Measurements from ENCODE around the gene OR2J2. TPM values are rescaled to one million over a fixed set of nuclear protein-coding genes. Genes with fewer than 3 reads are reported as not detected.

The OR2J2 gene
- total RNA-seq, 1 experiment from 2014 or later: not detected

DNA sequence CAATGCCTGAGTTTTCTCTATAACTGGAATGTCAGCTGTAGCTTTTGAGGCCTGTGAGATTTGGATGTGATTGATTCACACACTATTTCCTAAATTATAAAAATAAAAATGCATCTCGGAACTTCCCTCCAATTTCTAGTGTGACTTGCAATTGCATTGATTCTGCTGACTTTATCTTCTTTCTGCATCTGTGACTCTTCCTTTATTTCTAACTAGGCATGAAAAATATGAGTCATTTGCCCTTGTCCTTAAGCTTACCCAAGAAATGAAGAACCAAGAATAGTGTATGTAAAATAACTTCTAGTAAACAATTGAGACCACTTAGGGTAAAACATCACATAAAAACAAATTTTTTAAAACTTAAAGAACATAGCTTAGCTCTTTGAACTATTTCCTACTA is 12.9 kb downstream of the OR2J2 start:
- POLR2A ChIA-PET: no interaction called here
- Histone ChIP-seq H3K27ac (ENCODE audit: low read depth, low read length) (no peak overlapping the region), H4K20me1 (ENCODE audit: insufficient read depth) (no peaks in the 10 kb centered on the region), H3K27me3 (ENCODE audit: insufficient read depth, low read length) (no peaks in the 10 kb centered on the region), H3K9ac (ENCODE audit: low read length) (no peak overlapping the region), H3K9me3 (ENCODE audit: control insufficient read depth in 1 of 2, insufficient read depth in 1 of 2, low read depth in 1 of 2, low read length in 2 of 2) (no peaks in the 10 kb centered on the region), H3K4me1 (ENCODE audit: control insufficient read depth in 1 of 2, insufficient read depth in 2 of 2, low read length in 2 of 2) (no peaks in the 10 kb centered on the region), H3K79me2 (ENCODE audit: insufficient read depth, low read length) (no peaks in the 10 kb centered on the region), H3K9me2 (ENCODE audit: insufficient read depth) (no peaks in the 10 kb centered on the region), H2AFZ (ENCODE audit: low read depth, low read length, poor library complexity, severe bottlenecking) (no peak overlapping the region), H3K4me2 (ENCODE audit: low read length) (no peak overlapping the region), H3K36me3 (ENCODE audit: control insufficient read depth in 1 of 2, insufficient read depth in 2 of 2, low read length in 2 of 2) (no peaks in the 10 kb centered on the region), H3K4me3 (replicated peaks in 1 of 2; ENCODE audit: low read depth in 1 of 2, low read length in 2 of 2) (no peak overlapping the region)
- TF ChIP-seq CTCF (IDR thresholded peaks at IDR 0.05 in 2 of 3, conservative IDR thresholded peaks at IDR 0.05 in 1 of 3; ENCODE audit: borderline replicate concordance in 1 of 3, insufficient read depth in 1 of 3, low read depth in 2 of 3, low read length in 2 of 3): no peak
- TF ChIP-seq ZFX (IDR thresholded peaks at IDR 0.05): no peak
- no peak for TF ChIP-seq SIN3A (IDR thresholded peaks at IDR 0.05; ENCODE audit: low read depth)
- TF ChIP-seq CBX3 (IDR thresholded peaks at IDR 0.05; ENCODE audit: low read depth): no peak
- no peak for TF ChIP-seq YY1 (IDR thresholded peaks at IDR 0.05; ENCODE audit: extremely low read depth, insufficient replicate concordance, low read depth, low read length)
- no peak for TF ChIP-seq EGR1 (IDR thresholded peaks at IDR 0.05; ENCODE audit: low read depth)
- TF ChIP-seq, protein P1, sequence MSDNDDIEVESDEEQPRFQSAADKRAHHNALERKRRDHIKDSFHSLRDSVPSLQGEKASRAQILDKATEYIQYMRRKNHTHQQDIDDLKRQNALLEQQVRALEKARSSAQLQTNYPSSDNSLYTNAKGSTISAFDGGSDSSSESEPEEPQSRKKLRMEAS (IDR thresholded peaks at IDR 0.05): no peak
- TF ChIP-seq, protein P2, sequence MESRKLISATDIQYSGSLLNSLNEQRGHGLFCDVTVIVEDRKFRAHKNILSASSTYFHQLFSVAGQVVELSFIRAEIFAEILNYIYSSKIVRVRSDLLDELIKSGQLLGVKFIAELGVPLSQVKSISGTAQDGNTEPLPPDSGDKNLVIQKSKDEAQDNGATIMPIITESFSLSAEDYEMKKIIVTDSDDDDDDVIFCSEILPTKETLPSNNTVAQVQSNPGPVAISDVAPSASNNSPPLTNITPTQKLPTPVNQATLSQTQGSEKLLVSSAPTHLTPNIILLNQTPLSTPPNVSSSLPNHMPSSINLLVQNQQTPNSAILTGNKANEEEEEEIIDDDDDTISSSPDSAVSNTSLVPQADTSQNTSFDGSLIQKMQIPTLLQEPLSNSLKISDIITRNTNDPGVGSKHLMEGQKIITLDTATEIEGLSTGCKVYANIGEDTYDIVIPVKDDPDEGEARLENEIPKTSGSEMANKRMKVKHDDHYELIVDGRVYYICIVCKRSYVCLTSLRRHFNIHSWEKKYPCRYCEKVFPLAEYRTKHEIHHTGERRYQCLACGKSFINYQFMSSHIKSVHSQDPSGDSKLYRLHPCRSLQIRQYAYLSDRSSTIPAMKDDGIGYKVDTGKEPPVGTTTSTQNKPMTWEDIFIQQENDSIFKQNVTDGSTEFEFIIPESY (IDR thresholded peaks at IDR 0.05; ENCODE audit: extremely low read depth, insufficient replicate concordance, low read length): no peak
- TF ChIP-seq REST (IDR thresholded peaks at IDR 0.05; ENCODE audit: low read depth): no peak
- no peak for TF ChIP-seq ATF3 (IDR thresholded peaks at IDR 0.05)
- TF ChIP-seq FOSL1 (IDR thresholded peaks at IDR 0.05; ENCODE audit: low read depth): no peak
- no peak for TF ChIP-seq ELF1 (IDR thresholded peaks at IDR 0.05; ENCODE audit: borderline replicate concordance, low read depth)
- TF ChIP-seq POLR2A (IDR thresholded peaks at IDR 0.05; ENCODE audit: borderline replicate concordance, extremely low read depth, insufficient read depth, insufficient read length): no peak
- no peak for TF ChIP-seq JUND (IDR thresholded peaks at IDR 0.05)
- TF ChIP-seq POLR2AphosphoS5 (IDR thresholded peaks at IDR 0.05; ENCODE audit: low read depth, low read length): no peak
- no peak for TF ChIP-seq CEBPB (IDR thresholded peaks at IDR 0.05; ENCODE audit: low read depth)
- no peak for TF ChIP-seq SP1 (IDR thresholded peaks at IDR 0.05; ENCODE audit: low read depth)
- no peak for TF ChIP-seq ZNF274 (IDR thresholded peaks at IDR 0.05; ENCODE audit: low read depth, low read length)
- no peak for TF ChIP-seq EZH2phosphoT487 (IDR thresholded peaks at IDR 0.05; ENCODE audit: borderline replicate concordance)
- no peak for TF ChIP-seq RAD21 (IDR thresholded peaks at IDR 0.05; ENCODE audit: low read depth)
- intact Hi-C loops (cut with micrococcal nuclease): no loop called here
- DNase-seq (ENCODE audit: low read depth, low spot score): no peak
- no peak for ATAC-seq
- BruUV-seq (replicated peaks): no TSS peak
- CTCF ChIA-PET: no interaction called here
- RAD21 ChIA-PET (ENCODE audit: low non-redundant PET in 1 of 2, low total read pairs in 2 of 2, uncharacterized antibody in 2 of 2, unreplicated experiment in 2 of 2): no interaction called here

All from HCT116 (cell line).